Inflammatory macrophage treated with lipopolysaccharide for 4 hours (primary cell): ENCODE measurements around the gene CISD2.
"Not testable (repeated sequence)": the region's sequence is repeated elsewhere in the genome, so short reads cannot be mapped to it uniquely, and the experiment has no call there.

ENCODE experiments used
- DNase-seq: peaks from one replicate; pipeline ENCODE4 v3.0.0-alpha.2; 2020

The CISD2 gene, protein sequence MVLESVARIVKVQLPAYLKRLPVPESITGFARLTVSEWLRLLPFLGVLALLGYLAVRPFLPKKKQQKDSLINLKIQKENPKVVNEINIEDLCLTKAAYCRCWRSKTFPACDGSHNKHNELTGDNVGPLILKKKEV

GRCh38 chr4:102868781-102869568 lies at the start of gene CISD2:
Gene CISD2, plus strand, starts transcription at chr4:102868992. Its CDS starts 93 bp downstream, at chr4:102869085.
- DNase-seq = peak; percentile 94

DNA sequence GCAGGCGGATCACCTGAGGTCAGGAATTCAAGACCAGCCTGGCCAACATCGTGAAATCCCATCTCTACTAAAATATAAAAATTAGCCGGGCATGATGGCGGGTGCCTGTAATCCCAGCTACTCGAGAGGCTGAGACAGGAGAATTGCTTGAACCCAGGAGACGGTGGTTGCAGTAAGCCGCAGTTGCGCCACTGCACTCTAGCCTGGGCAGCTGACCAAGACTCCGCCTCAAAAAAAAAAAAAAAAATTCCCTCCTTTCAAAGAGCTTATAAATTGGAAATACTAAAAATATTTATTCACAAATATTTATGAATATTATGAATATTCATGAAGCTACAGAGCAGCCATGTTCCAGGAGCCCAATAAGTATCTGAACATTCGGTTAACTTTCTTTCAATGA lies 49.7 kb upstream of the CISD2 start:
- not testable (repeated sequence) for DNase-seq

DNA sequence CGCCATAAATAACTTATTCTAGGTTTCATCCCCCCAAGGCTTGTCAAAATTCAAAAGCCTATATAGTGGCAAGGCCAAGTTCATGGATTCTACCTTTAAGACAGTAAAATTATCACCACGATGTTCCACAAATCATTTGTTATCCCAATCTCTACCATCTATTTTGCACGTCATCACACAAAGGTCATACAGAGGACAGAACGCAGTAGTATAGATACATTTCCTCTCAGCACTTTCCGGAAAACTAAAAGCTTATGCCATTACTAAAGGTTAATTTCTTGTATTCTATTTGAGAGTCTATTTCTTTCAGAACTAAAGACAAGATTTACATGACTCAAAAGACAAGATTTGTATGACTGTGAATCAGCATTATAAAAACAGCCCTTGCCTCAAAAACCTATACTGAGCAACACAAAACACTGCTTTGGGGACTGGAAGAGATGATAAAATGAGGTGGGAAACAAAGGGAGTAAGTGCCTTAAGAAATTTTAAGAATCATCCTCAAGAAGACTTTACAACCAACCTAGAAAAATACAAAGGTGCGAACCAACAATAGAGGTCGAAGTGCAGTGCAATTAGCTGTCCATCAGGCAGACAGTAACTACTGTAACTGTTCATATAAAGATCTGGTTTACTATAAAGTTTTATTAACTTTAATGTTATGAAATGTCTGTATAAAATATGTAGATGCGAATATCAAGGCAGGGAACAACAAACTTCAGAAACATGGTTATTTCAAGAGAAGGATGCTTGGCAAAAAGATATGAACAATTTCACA lies 49.0 kb upstream of the CISD2 start:
- DNase-seq = no peak

GRCh38 chr4:102823464-102823863 lies 45.3 kb upstream of the CISD2 start:
- no peak for DNase-seq

GRCh38 chr4:102823897-102824296 lies 44.9 kb upstream of the CISD2 start:
- DNase-seq = no peak

- DNase-seq = no peak
These were observed 44.4 kb upstream of the CISD2 start for GRCh38 chr4:102824398-102824797.

DNA sequence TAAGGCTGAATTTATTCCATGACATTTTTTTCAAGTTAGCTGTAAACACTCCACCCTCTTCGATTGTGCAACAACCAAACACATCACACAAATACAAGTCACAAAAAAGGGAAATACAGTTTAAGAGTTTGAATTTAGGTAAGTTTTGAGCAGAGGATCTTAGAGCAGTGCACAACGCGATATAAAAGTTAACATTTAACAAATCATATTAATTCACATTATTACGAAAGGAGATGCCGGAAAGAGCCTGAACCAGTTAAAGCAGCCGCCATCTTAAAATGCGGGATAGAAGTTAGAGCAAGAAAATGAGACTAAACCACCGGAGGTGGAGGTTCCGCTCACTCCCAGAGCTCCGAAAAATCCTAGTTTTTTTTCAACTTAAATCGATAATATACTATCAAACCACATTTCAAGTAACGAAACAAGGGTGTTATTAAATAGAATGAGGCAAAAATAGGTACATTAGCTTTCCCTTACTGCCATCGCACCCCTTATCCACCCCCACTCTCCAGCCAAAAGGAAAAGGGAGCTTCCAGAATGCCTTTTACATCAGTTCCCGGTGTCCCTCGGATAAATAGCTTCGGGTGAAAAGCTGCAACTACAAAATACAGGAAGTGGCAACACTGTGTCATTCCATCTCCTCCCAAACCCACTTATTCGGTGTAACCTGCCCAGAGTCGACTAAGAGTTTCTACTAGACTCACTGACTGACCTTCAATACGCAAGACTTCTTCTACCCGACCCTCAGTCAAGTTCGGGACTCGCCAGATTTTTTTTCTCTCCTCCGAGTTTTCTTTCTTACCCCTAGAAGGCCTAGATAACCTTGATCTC lies 43.3 kb upstream of the CISD2 start:
- DNase-seq = peak; percentile 83

DNA sequence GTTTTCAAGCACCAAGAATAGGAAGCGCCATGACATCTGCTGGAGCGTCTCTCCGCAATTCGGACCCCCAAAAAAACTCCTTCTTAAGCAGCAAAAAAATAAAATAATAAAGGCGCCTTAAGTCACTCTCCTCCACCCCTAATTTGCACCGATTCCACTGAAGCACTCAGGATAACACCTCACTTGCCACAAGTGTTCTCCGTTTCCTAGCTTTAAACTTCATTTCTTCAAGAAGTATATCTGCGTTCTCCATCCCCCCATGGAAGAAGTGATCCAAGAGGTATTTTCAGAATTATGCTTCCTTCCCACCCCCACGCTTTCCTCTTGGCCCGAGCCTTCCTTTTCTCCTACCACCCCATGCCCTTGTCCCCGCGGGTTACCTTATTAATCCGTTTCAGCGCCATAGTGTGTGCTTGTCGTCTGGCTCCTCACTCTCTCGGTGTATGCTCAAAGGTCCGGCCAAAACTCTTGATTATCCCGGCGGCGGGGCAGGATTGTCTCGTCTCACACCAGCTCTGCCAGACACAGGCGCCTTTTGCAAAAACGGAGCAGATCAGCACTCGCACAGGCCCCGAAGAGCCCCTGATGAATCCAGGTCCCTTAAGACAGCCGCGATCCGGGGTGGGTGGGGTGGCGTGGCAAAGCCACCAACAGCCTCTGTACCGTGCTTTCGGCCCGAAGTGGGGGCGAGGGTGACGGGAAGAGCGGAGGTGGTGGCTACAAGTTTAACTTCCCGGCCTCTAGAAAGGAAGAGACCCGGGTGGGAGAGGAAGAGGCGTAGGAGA lies 42.5 kb upstream of the CISD2 start:
- DNase-seq = peak; percentile 32

- peak; percentile 97 for DNase-seq
These were observed 41.7 kb upstream of the CISD2 start, which contains the start of gene UBE2D3 for GRCh38 chr4:102826890-102827673. Gene UBE2D3, minus strand, starts transcription at chr4:102827551. Its CDS starts 1,043 bp downstream, at chr4:102826508.

DNA sequence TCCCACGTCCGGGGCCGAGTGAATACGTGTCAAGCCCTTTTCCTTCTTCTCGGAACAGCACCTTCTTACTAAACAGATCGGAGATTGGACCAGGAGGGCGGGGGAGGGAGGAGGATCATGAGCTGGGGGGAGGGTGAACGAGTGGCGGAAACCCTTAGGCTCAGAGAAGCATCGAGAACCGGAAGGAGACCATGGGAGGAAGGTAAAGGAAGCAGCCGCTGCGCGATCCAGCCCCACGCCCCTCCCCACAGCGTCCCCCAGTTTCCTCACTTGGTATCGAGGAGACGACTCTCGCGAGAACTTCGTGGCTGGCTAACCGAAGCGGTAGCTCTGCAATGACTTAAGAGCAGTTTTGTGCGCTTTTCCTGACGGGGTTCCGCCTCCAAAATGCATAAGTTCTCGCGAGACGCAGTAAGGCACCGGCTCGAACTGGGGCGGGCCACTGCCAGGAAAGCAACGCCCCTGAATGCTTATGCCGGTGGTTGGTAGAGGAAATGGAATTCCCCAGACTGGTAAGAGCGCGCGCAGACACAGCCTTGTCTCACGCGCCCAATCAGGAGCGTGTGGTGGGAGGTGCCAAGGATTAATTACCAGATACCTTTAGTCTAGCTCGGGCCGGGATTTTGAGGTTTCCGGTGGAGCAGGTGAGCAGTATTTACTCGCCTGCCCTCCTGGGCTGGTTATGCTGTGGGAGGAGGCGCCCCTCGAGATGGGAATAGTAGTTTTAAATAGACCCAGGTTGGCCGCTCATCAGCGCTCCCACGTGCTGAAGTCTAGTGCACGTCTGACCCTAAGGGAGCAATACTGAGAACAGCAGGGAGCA lies 40.9 kb upstream of the CISD2 start:
- peak; percentile 100 for DNase-seq

- DNase-seq = no peak
These were observed 40.3 kb upstream of the CISD2 start for GRCh38 chr4:102828497-102828808.

GRCh38 chr4:102829803-102830202 lies 39.0 kb upstream of the CISD2 start:
- no peak for DNase-seq

DNA sequence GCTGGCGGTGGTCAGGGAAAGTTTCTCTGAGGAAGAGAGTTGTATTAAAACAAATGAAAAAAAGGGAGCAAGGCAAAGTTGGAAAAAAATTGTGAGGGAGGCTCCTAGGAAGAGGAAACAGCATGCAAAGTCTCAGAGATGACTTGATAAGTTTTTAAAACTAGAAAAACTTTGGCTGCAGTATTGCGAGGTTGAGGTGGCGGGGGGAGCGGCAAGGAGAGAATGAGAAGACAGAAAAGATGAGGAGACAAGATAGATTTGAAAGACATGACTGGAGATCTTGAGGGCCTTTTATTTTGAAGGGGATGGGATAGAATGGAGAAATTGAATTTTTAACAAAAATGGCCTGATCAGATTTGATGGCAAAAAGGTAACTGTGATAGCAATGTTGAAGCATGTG lies 36.7 kb upstream of the CISD2 start:
- DNase-seq = no peak

- DNase-seq = no peak
These were observed 36.1 kb upstream of the CISD2 start for GRCh38 chr4:102832667-102833066.

DNA sequence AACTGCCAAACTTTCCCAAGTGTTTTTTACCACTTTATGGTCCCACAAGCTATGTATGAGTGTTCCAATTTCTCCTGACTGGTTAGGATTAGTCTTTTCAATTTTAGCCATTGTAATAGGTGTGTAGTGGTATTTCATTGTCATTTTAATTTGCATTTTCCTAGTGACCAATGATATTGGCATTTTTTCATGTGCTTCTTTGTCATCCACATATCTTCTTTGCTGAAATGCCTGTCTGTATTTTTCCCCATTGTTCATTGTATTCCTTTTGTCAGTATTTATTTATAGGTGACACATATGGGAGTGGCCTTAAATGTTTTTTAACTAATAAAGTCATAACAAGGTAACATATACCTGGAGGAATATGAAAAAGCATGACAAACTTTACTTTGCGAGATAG lies 32.2 kb upstream of the CISD2 start:
- DNase-seq = no peak

GRCh38 chr4:102842367-102842766 lies 26.4 kb upstream of the CISD2 start:
- DNase-seq = no peak

DNA sequence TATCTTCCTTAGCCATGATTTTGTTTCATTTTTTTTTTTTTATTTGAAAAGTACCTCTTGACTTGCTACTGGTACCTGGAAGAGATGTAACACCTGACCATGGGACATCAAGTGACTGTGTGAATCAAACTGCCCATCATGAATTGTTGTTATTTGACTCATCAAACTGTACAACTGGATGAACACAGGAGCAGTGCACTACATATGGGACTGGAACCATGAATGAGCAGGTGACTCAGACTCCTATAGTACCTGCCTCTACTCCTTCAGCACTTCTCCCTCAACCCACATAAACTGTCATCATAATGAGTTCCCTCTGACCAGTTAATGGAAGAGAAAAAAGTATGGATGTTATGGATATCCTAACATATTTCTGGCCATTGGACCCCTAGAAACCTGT lies 25.5 kb upstream of the CISD2 start:
- DNase-seq = no peak

- no peak for DNase-seq
These were observed 24.9 kb upstream of the CISD2 start for GRCh38 chr4:102843938-102844337.

- DNase-seq = no peak
These were observed 21.1 kb upstream of the CISD2 start for GRCh38 chr4:102847687-102848086.

GRCh38 chr4:102849579-102850104 lies 19.1 kb upstream of the CISD2 start:
- DNase-seq = peak; percentile 21
